ENCODE results near the gene ELK4.

- TF ChIP-seq CTCF (IDR thresholded peaks at IDR 0.05) (no peak), EP300 (IDR thresholded peaks at IDR 0.05) (no peak), POLR2A (IDR thresholded peaks at IDR 0.05) (no peak)
Measured at GRCh38 chr1:205585835-205586785, 45.7 kb downstream of the ELK4 start.

All from ovary (tissue), 3 donors.